Activated CD8-positive, alpha-beta memory T cell treated with anti-CD3 and anti-CD28 coated beads, Interleukin-2, amount 50 U/mL, for 1 hour (primary cell): ENCODE measurements around the gene FLNA.
"Not testable (repeated sequence)": the region's sequence is repeated elsewhere in the genome, so short reads cannot be mapped to it uniquely, and the experiment has no call there.

Experiments
- DNase-seq: peaks from one replicate; pipeline ENCODE4 v3.0.0-alpha.2; 2020; ENCODE audit errors: extremely low read depth

The FLNA gene

GRCh38 chrX:154343063-154343462, 31.4 kb downstream of the FLNA start:
- DNase-seq = not testable (repeated sequence)

- not testable (repeated sequence) for DNase-seq
These were observed 32.8 kb downstream of the FLNA start for GRCh38 chrX:154341399-154342298.

GRCh38 chrX:154334496-154334895, 39.9 kb downstream of the FLNA start:
- DNase-seq = no peak

- DNase-seq = no peak
These were observed 40.6 kb downstream of the FLNA start for GRCh38 chrX:154333837-154334271.

GRCh38 chrX:154333116-154333515, 41.3 kb downstream of the FLNA start:
- DNase-seq = no peak

GRCh38 chrX:154332561-154332960, 41.9 kb downstream of the FLNA start:
- no peak for DNase-seq

GRCh38 chrX:154329294-154329693, 45.1 kb downstream of the FLNA start:
- DNase-seq = no peak

GRCh38 chrX:154328646-154329045, 45.8 kb downstream of the FLNA start:
- no peak for DNase-seq

- DNase-seq = no peak
These were observed 47.2 kb downstream of the FLNA start for GRCh38 chrX:154327038-154327820.

- DNase-seq = no peak
These were observed 48.9 kb downstream of the FLNA start for GRCh38 chrX:154325541-154325940.

- no peak for DNase-seq
These were observed 50.9 kb downstream of the FLNA start for GRCh38 chrX:154323537-154323936.

- no peak for DNase-seq
These were observed 51.5 kb downstream of the FLNA start for GRCh38 chrX:154322890-154323289.

GRCh38 chrX:154321594-154321993, 52.8 kb downstream of the FLNA start:
- no peak for DNase-seq

GRCh38 chrX:154321152-154321551, 53.3 kb downstream of the FLNA start:
- no peak for DNase-seq

- DNase-seq = no peak
These were observed 54.0 kb downstream of the FLNA start for GRCh38 chrX:154320406-154320805.

GRCh38 chrX:154317391-154317995, 56.9 kb downstream of the FLNA start:
- DNase-seq = no peak

GRCh38 chrX:154315416-154315815, 59.0 kb downstream of the FLNA start:
- DNase-seq = no peak

- DNase-seq = no peak
These were observed 61.3 kb downstream of the FLNA start for GRCh38 chrX:154313147-154313546.

- DNase-seq = no peak
These were observed 62.3 kb downstream of the FLNA start for GRCh38 chrX:154312116-154312515.

- no peak for DNase-seq
These were observed 63.6 kb downstream of the FLNA start for GRCh38 chrX:154310616-154311536.

- no peak for DNase-seq
These were observed 65.2 kb downstream of the FLNA start for GRCh38 chrX:154309041-154309775.
